Mammary epithelial cell (primary cell): ENCODE results near the gene SH3TC2.

Experiments
- EZH2 ChIP-seq: IDR thresholded peaks from 2 replicates; pipeline ENCODE4 v1.6.1; 2012; ENCODE audit warnings: low read length, inconsistent platforms, borderline replicate concordance
- TF ChIP-seq, protein P1 (sequence below), 2 donors: IDR thresholded peaks in 1 of 2; conservative IDR thresholded peaks in 1 of 2; 2 replicates each; pipeline ENCODE4 v1.5.1; 2011 to 2012; ENCODE audit warnings: inconsistent platforms in 2 of 2, low read length in 2 of 2, mild to moderate bottlenecking in 2 of 2, control low read depth in 1 of 2, low read depth in 1 of 2; ENCODE audit not compliant: insufficient read depth in 1 of 2; ENCODE audit errors: extremely low read depth in 1 of 2

DNA sequence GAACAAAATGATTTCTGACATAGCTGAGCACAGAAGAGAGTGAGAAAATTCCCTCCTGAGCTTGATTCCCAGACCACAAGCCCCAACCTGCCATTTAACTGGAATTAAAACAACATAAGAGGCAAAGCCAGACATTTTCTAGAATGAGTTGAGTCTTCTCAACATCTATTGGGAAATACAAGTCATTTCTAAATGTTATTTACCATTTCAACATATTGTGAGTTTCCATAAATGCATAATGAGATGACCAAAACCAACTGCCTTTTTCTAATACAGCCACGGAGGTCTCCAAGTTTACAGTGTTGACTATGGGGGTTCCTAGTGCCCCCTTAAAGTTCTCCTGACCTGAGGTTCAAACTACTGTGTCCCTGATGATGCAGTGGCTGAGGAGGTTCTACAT is 20.0 kb downstream of the SH3TC2 start:
- TF ChIP-seq EZH2, result no peak
- TF ChIP-seq, protein P1, sequence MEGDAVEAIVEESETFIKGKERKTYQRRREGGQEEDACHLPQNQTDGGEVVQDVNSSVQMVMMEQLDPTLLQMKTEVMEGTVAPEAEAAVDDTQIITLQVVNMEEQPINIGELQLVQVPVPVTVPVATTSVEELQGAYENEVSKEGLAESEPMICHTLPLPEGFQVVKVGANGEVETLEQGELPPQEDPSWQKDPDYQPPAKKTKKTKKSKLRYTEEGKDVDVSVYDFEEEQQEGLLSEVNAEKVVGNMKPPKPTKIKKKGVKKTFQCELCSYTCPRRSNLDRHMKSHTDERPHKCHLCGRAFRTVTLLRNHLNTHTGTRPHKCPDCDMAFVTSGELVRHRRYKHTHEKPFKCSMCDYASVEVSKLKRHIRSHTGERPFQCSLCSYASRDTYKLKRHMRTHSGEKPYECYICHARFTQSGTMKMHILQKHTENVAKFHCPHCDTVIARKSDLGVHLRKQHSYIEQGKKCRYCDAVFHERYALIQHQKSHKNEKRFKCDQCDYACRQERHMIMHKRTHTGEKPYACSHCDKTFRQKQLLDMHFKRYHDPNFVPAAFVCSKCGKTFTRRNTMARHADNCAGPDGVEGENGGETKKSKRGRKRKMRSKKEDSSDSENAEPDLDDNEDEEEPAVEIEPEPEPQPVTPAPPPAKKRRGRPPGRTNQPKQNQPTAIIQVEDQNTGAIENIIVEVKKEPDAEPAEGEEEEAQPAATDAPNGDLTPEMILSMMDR (conservative IDR thresholded peaks at IDR 0.05 in 1 of 2, IDR thresholded peaks at IDR 0.05 in 1 of 2; ENCODE audit: extremely low read depth in 1 of 2, insufficient read depth in 1 of 2, low read depth in 1 of 2, low read length in 2 of 2), result no peak
